Esophagus (tissue), 2 donors: ENCODE data around the gene SCUBE3. TPM values are rescaled to one million over a fixed set of nuclear protein-coding genes. Genes with fewer than 3 reads are reported as not detected.

Source experiments
- H3K27ac ChIP-seq, 2 donors: one replicate each; pipeline ENCODE4 v1.5.1; 2013; ENCODE audit warnings: low read depth in 2 of 2, mild to moderate bottlenecking in 2 of 2, inconsistent platforms in 1 of 2, low read length in 1 of 2, moderate library complexity in 1 of 2
- H3K27me3 ChIP-seq, 2 donors: one replicate each; pipeline ENCODE4 v1.6.1; 2013; ENCODE audit warnings: low read length in 2 of 2, control low read depth in 1 of 2, mild to moderate bottlenecking in 1 of 2; ENCODE audit not compliant: insufficient read depth in 2 of 2, control insufficient read depth in 1 of 2
- H3K36me3 ChIP-seq, 2 donors: one replicate each; pipeline ENCODE4 v1.6.1; 2013; ENCODE audit warnings: low read length in 1 of 2; ENCODE audit not compliant: control insufficient read depth in 2 of 2, insufficient read depth in 2 of 2
- H3K4me1 ChIP-seq, 2 donors: one replicate each; pipeline ENCODE4 v1.6.1; 2013; ENCODE audit warnings: low read length in 1 of 2; ENCODE audit not compliant: control insufficient read depth in 2 of 2, insufficient read depth in 2 of 2
- H3K4me3 ChIP-seq, 2 donors: one replicate each; pipeline ENCODE4 v1.5.1; 2013; ENCODE audit warnings: low read length in 2 of 2, mild to moderate bottlenecking in 2 of 2, low read depth in 1 of 2, moderate library complexity in 1 of 2
- H3K9me3 ChIP-seq, 2 donors: one replicate each; pipeline ENCODE4 v1.6.1; 2013; ENCODE audit warnings: mild to moderate bottlenecking in 2 of 2, low read depth in 1 of 2, low read length in 1 of 2, moderate library complexity in 1 of 2; ENCODE audit not compliant: control insufficient read depth in 2 of 2, insufficient read depth in 1 of 2
- WGBS, 2 donors: extraction: QIAGEN DNeasy Blood & Tissue Kit; methylation state at CpG; one replicate each; pipeline ENCODE4 v1.1.7; 2013; 5-methylcytosine and 5-hydroxymethylcytosine counted together
- polyA plus RNA-seq, 2 donors: library from polyadenylated mRNA; stranded (reverse); fragments of 200-250 nt; gene quantifications; one replicate each; pipeline ENCODE4 v1.2.3, GENCODE V29; 2013
- donor health status: healthy with polysubstance abuse.
- donor health status: Bipolar disorder and iron deficiency.

SCUBE3 gene
- polyA plus RNA-seq, 2 donors = 0.12 to 0.14 TPM

GRCh38 chr6:35242486-35242885 is 28.7 kb downstream of the SCUBE3 start:
- H3K4me1 ChIP-seq = no peaks in the 10 kb centered on the region
- H3K9me3 ChIP-seq = no peaks in the 10 kb centered on the region
- no peak overlapping the region for H3K27ac ChIP-seq
- H3K4me3 ChIP-seq = no peak overlapping the region
- 90 to 97% methylated on average over 5 of the region's 5 CpGs for WGBS, 2 donors
- peaks cover 0 to 8% of the 10 kb centered on the region in 2 donors for H3K36me3 ChIP-seq
- H3K27me3 ChIP-seq = no peaks in the 10 kb centered on the region

- Histone ChIP-seq H3K4me1 (no peaks in the 10 kb centered on the region), H3K9me3 (no peaks in the 10 kb centered on the region), H3K27me3 (no peaks in the 10 kb centered on the region), H3K4me3 (no peak overlapping the region), H3K36me3 (peaks cover 0 to 8% of the 10 kb centered on the region in 2 donors), H3K27ac (no peak overlapping the region)
- 96 to 97% methylated on average over 13 of the region's 13 CpGs for WGBS, 2 donors
These were observed 29.1 kb downstream of the SCUBE3 start for GRCh38 chr6:35242906-35243305.

GRCh38 chr6:35243386-35243958 is 29.7 kb downstream of the SCUBE3 start:
- no peaks in the 10 kb centered on the region for H3K9me3 ChIP-seq
- no peak overlapping the region for H3K4me3 ChIP-seq
- H3K36me3 ChIP-seq = peaks cover 0 to 8% of the 10 kb centered on the region in 2 donors
- no peaks in the 10 kb centered on the region for H3K4me1 ChIP-seq
- no peaks in the 10 kb centered on the region for H3K27me3 ChIP-seq
- H3K27ac ChIP-seq = no peak overlapping the region
- 78 to 82% methylated on average over 17 of the region's 17 CpGs for WGBS, 2 donors

GRCh38 chr6:35244551-35244950 is 30.8 kb downstream of the SCUBE3 start:
- H3K9me3 ChIP-seq = no peaks in the 10 kb centered on the region
- H3K4me3 ChIP-seq = no peak overlapping the region
- peaks cover 0 to 3% of the 10 kb centered on the region in 2 donors for H3K4me1 ChIP-seq
- H3K27ac ChIP-seq = no peak overlapping the region
- WGBS, 2 donors = 95 to 96% methylated on average over 7 of the region's 7 CpGs
- no peaks in the 10 kb centered on the region for H3K27me3 ChIP-seq
- H3K36me3 ChIP-seq = peaks cover 0 to 8% of the 10 kb centered on the region in 2 donors

GRCh38 chr6:35247642-35248231 is 34.0 kb downstream of the SCUBE3 start:
- peaks cover 0 to 7% of the 10 kb centered on the region in 2 donors for H3K36me3 ChIP-seq
- H3K9me3 ChIP-seq = no peaks in the 10 kb centered on the region
- 84 to 90% methylated on average over 2 of the region's 2 CpGs for WGBS, 2 donors
- H3K4me3 ChIP-seq = no peak overlapping the region
- H3K27ac ChIP-seq = no peak overlapping the region
- peaks cover 0 to 3% of the 10 kb centered on the region in 2 donors for H3K4me1 ChIP-seq
- no peaks in the 10 kb centered on the region for H3K27me3 ChIP-seq

GRCh38 chr6:35248300-35248699 is 34.5 kb downstream of the SCUBE3 start:
- Histone ChIP-seq H3K4me3 (no peak overlapping the region), H3K27ac (no peak overlapping the region)
- 56 to 58% methylated on average over 3 of the region's 3 CpGs for WGBS, 2 donors

GRCh38 chr6:35248965-35249364 is 35.2 kb downstream of the SCUBE3 start:
- H3K27me3 ChIP-seq = no peaks in the 10 kb centered on the region
- peaks cover 0 to 3% of the 10 kb centered on the region in 2 donors for H3K4me1 ChIP-seq
- H3K27ac ChIP-seq = no peak overlapping the region
- H3K9me3 ChIP-seq = no peaks in the 10 kb centered on the region
- H3K36me3 ChIP-seq = peaks cover 0 to 4% of the 10 kb centered on the region in 2 donors
- no peak overlapping the region for H3K4me3 ChIP-seq
- 67 to 74% methylated on average over 3 of the region's 3 CpGs for WGBS, 2 donors

More at GRCh38 chr6:35248300-35248699, 34.5 kb downstream of the SCUBE3 start:
- Histone ChIP-seq H3K9me3 (no peaks in the 10 kb centered on the region), H3K4me1 (peaks cover 0 to 3% of the 10 kb centered on the region in 2 donors), H3K36me3 (peaks cover 0 to 4% of the 10 kb centered on the region in 2 donors), H3K27me3 (no peaks in the 10 kb centered on the region)

- Histone ChIP-seq H3K9me3 (no peaks in the 10 kb centered on the region), H3K27ac (no peak overlapping the region), H3K36me3 (no peaks in the 10 kb centered on the region), H3K4me1 (peaks cover 0 to 3% of the 10 kb centered on the region in 2 donors), H3K27me3 (no peaks in the 10 kb centered on the region), H3K4me3 (no peak overlapping the region)
- WGBS, 2 donors = 97 to 98% methylated on average over 3 of the region's 3 CpGs
These were observed 38.2 kb downstream of the SCUBE3 start for GRCh38 chr6:35251949-35252348.

- no peak overlapping the region for H3K4me3 ChIP-seq
- no peaks in the 10 kb centered on the region for H3K9me3 ChIP-seq
- no peaks in the 10 kb centered on the region for H3K36me3 ChIP-seq
- H3K27ac ChIP-seq = no peak overlapping the region
- H3K4me1 ChIP-seq = peaks cover 0 to 3% of the 10 kb centered on the region in 2 donors
- H3K27me3 ChIP-seq = no peaks in the 10 kb centered on the region
- 92 to 94% methylated on average over 1 of the region's 1 CpG for WGBS, 2 donors
These were observed 39.5 kb downstream of the SCUBE3 start for GRCh38 chr6:35253249-35253648.

- Histone ChIP-seq H3K36me3 (no peaks in the 10 kb centered on the region), H3K4me3 (peak overlapping the region in 1 of 2 donors; percentile 73), H3K27ac (peak overlapping the region; percentile 39 to 91), H3K9me3 (no peaks in the 10 kb centered on the region), H3K27me3 (no peaks in the 10 kb centered on the region), H3K4me1 (no peaks in the 10 kb centered on the region)
- WGBS, 2 donors = 34 to 37% methylated on average over 7 of the region's 7 CpGs
These were observed 44.6 kb downstream of the SCUBE3 start for GRCh38 chr6:35258336-35258735.
